ENCODE data around the gene MSANTD7. TPM values are rescaled to one million over a fixed set of nuclear protein-coding genes. Genes with fewer than 3 reads are reported as not detected.
A peak's percentile ranks its signal among the peaks of the same experiment; 100 is the strongest.

The MSANTD7 gene
- total RNA-seq, 1 experiment from 2014 or later: 23.1 TPM

DNA sequence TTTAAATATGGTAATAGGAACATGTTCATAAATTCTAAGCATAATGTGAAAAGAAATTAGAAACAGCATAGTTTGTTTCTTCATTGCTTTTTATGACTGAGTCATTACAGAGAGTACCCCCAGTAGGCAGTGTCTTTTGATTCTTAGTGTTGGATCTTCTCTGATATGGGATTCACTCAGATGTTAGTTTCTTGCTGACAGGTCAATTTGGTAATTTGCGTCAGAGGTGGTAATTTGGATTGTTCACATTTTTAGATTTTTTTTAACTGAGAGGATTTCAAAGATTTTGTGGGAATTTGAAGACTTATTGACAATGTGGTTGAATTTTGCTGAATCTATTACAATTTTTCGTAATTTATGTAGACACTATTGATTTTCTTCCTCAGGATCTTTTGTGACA lies 2.1 kb downstream of the MSANTD7 start:
- Histone ChIP-seq H3K9me3 (ENCODE audit: control insufficient read depth, low read depth, low read length) (no peaks in the 10 kb centered on the region), H3K27me3 (ENCODE audit: insufficient read depth, low read length) (no peaks in the 10 kb centered on the region), H2BK5ac (ENCODE audit: insufficient read length, low read length) (no peak overlapping the region), H2BK120ac (ENCODE audit: low read depth, low read length, poor library complexity, severe bottlenecking) (no peak overlapping the region), H3K4me2 (ENCODE audit: insufficient read depth, insufficient read length, low read length) (no peak overlapping the region), H3K56ac (ENCODE audit: insufficient read length, low read depth, low read length) (no peak overlapping the region), H3K23ac (ENCODE audit: insufficient read length, low read depth, low read length) (no peak overlapping the region), H3K79me2 (ENCODE audit: insufficient read depth, low read length) (peaks cover 6% of the 10 kb centered on the region; the same call in 1 of the 2 replicates), H3K23me2 (ENCODE audit: insufficient read length, low read depth, low read length, poor library complexity, severe bottlenecking) (no peaks in the 10 kb centered on the region), H3K4ac (ENCODE audit: low read depth, low read length) (no peak overlapping the region), H2BK20ac (ENCODE audit: low read depth, low read length, poor library complexity, severe bottlenecking) (no peak overlapping the region), H3K9ac (ENCODE audit: extremely low read depth, insufficient read length, low read length) (no peak overlapping the region), H4K20me1 (ENCODE audit: control insufficient read depth, insufficient read depth, insufficient read length) (no peaks in the 10 kb centered on the region), H3K18ac (ENCODE audit: insufficient read length, low read depth, low read length) (no peak overlapping the region), H4K91ac (ENCODE audit: insufficient read length, low read depth, low read length) (no peak overlapping the region), H3T11ph (ENCODE audit: low read length) (no peak overlapping the region), H4K8ac (replicated peaks; ENCODE audit: insufficient read length, low read depth, low read length) (no peak overlapping the region), H3K4me1 (ENCODE audit: insufficient read depth, low read length) (no peaks in the 10 kb centered on the region), H3K27ac (ENCODE audit: insufficient read length, low read depth, low read length) (no peak overlapping the region), H2AK5ac (ENCODE audit: insufficient read length, low read length) (no peak overlapping the region), H2AFZ (ENCODE audit: low read length) (no peak overlapping the region), H3K14ac (ENCODE audit: insufficient read depth, low read length) (no peak overlapping the region), H2BK12ac (ENCODE audit: insufficient read length, low read depth, low read length) (no peak overlapping the region), H2BK15ac (ENCODE audit: low read depth, low read length) (no peak overlapping the region), H4K5ac (ENCODE audit: insufficient read length, low read depth, low read length) (no peak overlapping the region), H3K79me1 (ENCODE audit: insufficient read depth, low read depth, low read length, poor library complexity, severe bottlenecking) (no peaks in the 10 kb centered on the region)
- TF ChIP-seq, protein P1, sequence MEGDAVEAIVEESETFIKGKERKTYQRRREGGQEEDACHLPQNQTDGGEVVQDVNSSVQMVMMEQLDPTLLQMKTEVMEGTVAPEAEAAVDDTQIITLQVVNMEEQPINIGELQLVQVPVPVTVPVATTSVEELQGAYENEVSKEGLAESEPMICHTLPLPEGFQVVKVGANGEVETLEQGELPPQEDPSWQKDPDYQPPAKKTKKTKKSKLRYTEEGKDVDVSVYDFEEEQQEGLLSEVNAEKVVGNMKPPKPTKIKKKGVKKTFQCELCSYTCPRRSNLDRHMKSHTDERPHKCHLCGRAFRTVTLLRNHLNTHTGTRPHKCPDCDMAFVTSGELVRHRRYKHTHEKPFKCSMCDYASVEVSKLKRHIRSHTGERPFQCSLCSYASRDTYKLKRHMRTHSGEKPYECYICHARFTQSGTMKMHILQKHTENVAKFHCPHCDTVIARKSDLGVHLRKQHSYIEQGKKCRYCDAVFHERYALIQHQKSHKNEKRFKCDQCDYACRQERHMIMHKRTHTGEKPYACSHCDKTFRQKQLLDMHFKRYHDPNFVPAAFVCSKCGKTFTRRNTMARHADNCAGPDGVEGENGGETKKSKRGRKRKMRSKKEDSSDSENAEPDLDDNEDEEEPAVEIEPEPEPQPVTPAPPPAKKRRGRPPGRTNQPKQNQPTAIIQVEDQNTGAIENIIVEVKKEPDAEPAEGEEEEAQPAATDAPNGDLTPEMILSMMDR (conservative IDR thresholded peaks at IDR 0.05): no peak
- Mint-ChIP-seq H3K27ac (no peak overlapping the region), H3K4me1 (peaks cover 12 to 14% of the 10 kb centered on the region in 2 experiments), H3K4me3 (peak overlapping the region in 1 of 2 experiments; percentile 63; a peak in 2 of 5 replicates), H3K27me3 (ENCODE audit: low read depth) (no peaks in the 10 kb centered on the region; the same call in 1 of the 2 replicates), H3K9me3 (no peaks in the 10 kb centered on the region), H3K36me3 (ENCODE audit: insufficient read depth in 1 of 3, low read depth in 3 of 3) (peaks cover 25 to 59% (median 53%) of the 10 kb centered on the region in 3 experiments)
- DNase-seq: no peak
- no CpG with 5 or more reads among the region's 2 CpGs for WGBS (ENCODE audit: extremely low coverage, insufficient read length, low lambda C conversion rate)
